K562 (cell line): Measurements from ENCODE around the gene CEACAM8. TPM values are rescaled to one million over a fixed set of nuclear protein-coding genes. Genes with fewer than 3 reads are reported as not detected.
A peak's percentile ranks its signal among the peaks of the same experiment; 100 is the strongest.

Experiments
- ATAC-seq: fragments of 200-7000 bp; cut with Tn5 transposase; 3 replicates; pipeline ENCODE4 v1.9.1; 2020; ENCODE audit warnings: moderate library complexity
- BruUV-seq: library from RNA; stranded (reverse); fragments of 400-500 nt; replicated peaks from 2 replicates; lab custom pipeline; 2021; lab: Mats Ljungman, UMichigan
- CTCF ChIA-PET: fragments of 300-600 bp; formaldehyde crosslinking; extraction: SDS; loops from one replicate; lab custom pipeline; 2021; ENCODE audit warnings: low intra/inter-chr PET ratio; lab: Yijun Ruan, JAX
- POLR2A ChIA-PET: fragments of 300-600, 350-650 bp; sonication (Branson Sonifier 250); formaldehyde crosslinking; extraction: SDS; loops from one replicate; lab custom pipeline; 2021; ENCODE audit warnings: antibody characterized with exemption, inconsistent platforms; lab: Yijun Ruan, JAX
- DNase-seq, 4 experiments: peaks; one replicate each; pipeline versions ENCODE4 v3.0.0 to v3.0.0-alpha.2; 2011 to 2018; ENCODE audit warnings: low spot score in 3 of 4, mixed read lengths in 3 of 4; ENCODE audit errors: extremely low read depth in 1 of 4
- FAIRE-seq: peaks from 2 replicates; lab custom pipeline; 2011; peaks lifted over from hg19 to GRCh38; lab: Jason Lieb, UNC
- H2AFZ ChIP-seq: 2 replicates; pipeline ENCODE4 v1.6.0; 2011; ENCODE audit warnings: low read depth, low read length, control low read depth, inconsistent platforms
- H3K27ac ChIP-seq: fragments of 200-600 bp; 3 replicates; pipeline ENCODE4 v1.8.0; 2011; ENCODE audit warnings: low read depth, mild to moderate bottlenecking, control low read depth, inconsistent platforms, low read length, moderate library complexity, mixed read lengths; ENCODE audit errors: extremely low read depth
- H3K27me3 ChIP-seq, 2 experiments: fragments of 300-600 bp in 1 of 2; 2 replicates in 1 of 2; 3 replicates in 1 of 2; pipeline versions ENCODE4 v1.6.0 to v1.8.0; 2011; ENCODE audit warnings: inconsistent platforms in 2 of 2, low read length in 2 of 2, mild to moderate bottlenecking in 1 of 2, mixed read lengths in 1 of 2, moderate library complexity in 1 of 2; ENCODE audit not compliant: control insufficient read depth in 2 of 2, insufficient read depth in 2 of 2
- H3K36me3 ChIP-seq: fragments of 300-600 bp; 3 replicates; pipeline ENCODE4 v1.8.0; 2011; ENCODE audit warnings: mild to moderate bottlenecking, low read length, inconsistent platforms; ENCODE audit not compliant: control insufficient read depth, insufficient read depth
- H3K4me1 ChIP-seq, 2 experiments: fragments of 200-600 bp in 1 of 2; replicated peaks in 1 of 2; 2 replicates in 1 of 2; 3 replicates in 1 of 2; pipeline versions ENCODE4 v1.5.1 to v1.8.0; 2011; ENCODE audit warnings: inconsistent platforms in 2 of 2, low read length in 2 of 2, mild to moderate bottlenecking in 1 of 2, mixed read lengths in 1 of 2, moderate library complexity in 1 of 2; ENCODE audit not compliant: control insufficient read depth in 2 of 2, insufficient read depth in 2 of 2
- H3K4me2 ChIP-seq: 2 replicates; pipeline ENCODE4 v1.6.1; 2011; ENCODE audit warnings: low read length, control low read depth, inconsistent platforms, mixed read lengths; ENCODE audit not compliant: insufficient read depth
- H3K4me3 ChIP-seq: fragments of 200-600 bp; sonication (generic), shearing (Covaris generic); 2 replicates; pipeline ENCODE4 v1.5.1; 2016; ENCODE audit warnings: control low read depth, inconsistent platforms
- H3K79me2 ChIP-seq: fragments of 200-600 bp; 3 replicates; pipeline ENCODE4 v1.8.0; 2011; ENCODE audit warnings: low read length, inconsistent platforms; ENCODE audit not compliant: control insufficient read depth, insufficient read depth
- H3K9ac ChIP-seq, 2 experiments: 2 replicates each; pipeline versions ENCODE4 v1.6.0 to v1.6.1; 2011; ENCODE audit warnings: low read depth in 2 of 2, low read length in 2 of 2, control low read depth in 1 of 2, inconsistent platforms in 1 of 2, mild to moderate bottlenecking in 1 of 2, mixed read lengths in 1 of 2; ENCODE audit not compliant: insufficient read depth in 1 of 2
- H3K9me1 ChIP-seq: one replicate; pipeline ENCODE4 v1.6.0; 2011; ENCODE audit warnings: inconsistent platforms, mild to moderate bottlenecking, low read length, moderate library complexity; ENCODE audit not compliant: control insufficient read depth, insufficient read depth
- H3K9me3 ChIP-seq: replicated peaks from 2 replicates; pipeline ENCODE4 v1.5.1; 2011; ENCODE audit warnings: low read depth, low read length, inconsistent platforms; ENCODE audit not compliant: control insufficient read depth, insufficient read depth
- H4K20me1 ChIP-seq: replicated peaks from 2 replicates; pipeline ENCODE4 v1.6.1; 2011; ENCODE audit warnings: low read length, inconsistent platforms, mixed read lengths; ENCODE audit not compliant: control insufficient read depth, insufficient read depth
- CTCF ChIP-seq, 3 experiments: IDR thresholded peaks in 2 of 3; conservative IDR thresholded peaks in 1 of 3; 2 replicates each; pipeline ENCODE4 v1.5.1; 2011 to 2012; ENCODE audit warnings: low read length in 3 of 3, mild to moderate bottlenecking in 3 of 3, control low read depth in 2 of 3, improper control_type of control experiment in 1 of 3, inconsistent platforms in 1 of 3, low read depth in 1 of 3, mixed read lengths in 1 of 3, moderate library complexity in 1 of 3; ENCODE audit not compliant: insufficient read depth in 2 of 3
- GABPA ChIP-seq: fragments of 200-800 bp; sonication (Bioruptor generic); conservative IDR thresholded peaks from 2 replicates; pipeline ENCODE4 v1.6.1; 2016; ENCODE audit warnings: low read depth, missing genetic modification characterization, missing compliant biosample characterization
- HDGF ChIP-seq: fragments of 450-650 bp; IDR thresholded peaks from 2 replicates; pipeline ENCODE4 v1.6.1; 2016
- MYC ChIP-seq, 2 experiments: fragments of 250-450 bp in 1 of 2; sonication (Bioruptor Pico) in 1 of 2; IDR thresholded peaks; 2 replicates each; pipeline versions ENCODE4 v1.5.1 to v1.6.1; 2012 to 2021; ENCODE audit warnings: low read depth in 2 of 2, borderline replicate concordance in 1 of 2, improper control_type of control experiment in 1 of 2, low read length in 1 of 2, mild to moderate bottlenecking in 1 of 2, moderate library complexity in 1 of 2
- PHF8 ChIP-seq: fragments of 200-600 bp; sonication (generic); IDR thresholded peaks from 2 replicates; pipeline ENCODE4 v1.6.1; 2012; ENCODE audit warnings: mixed run types, mild to moderate bottlenecking, inconsistent platforms, low read length, moderate library complexity, borderline replicate concordance
- PRMT5 ChIP-seq: sonication (generic); formaldehyde crosslinking; IDR thresholded peaks from 2 replicates; pipeline ENCODE4 v1.5.0; 2020; ENCODE audit warnings: missing genetic modification reagents
- ZNF263 ChIP-seq: sonication (generic); formaldehyde crosslinking; IDR thresholded peaks from 2 replicates; pipeline ENCODE4 v1.8.0; 2022; ENCODE audit warnings: mild to moderate bottlenecking, missing genetic modification reagents, borderline replicate concordance
- ZNF589 ChIP-seq: fragments of 200-800 bp; sonication (Bioruptor generic); IDR thresholded peaks from 2 replicates; pipeline ENCODE4 v1.6.1; 2016; ENCODE audit warnings: low read depth, missing genetic modification characterization, missing compliant biosample characterization
- WGBS: fragments of 100-300 bp; shearing (Covaris generic); methylation state at CpG from one replicate; pipeline ENCODE4 v1.1.6; 2016; ENCODE audit warnings: low coverage, mixed read lengths; ENCODE audit not compliant: insufficient coverage; ENCODE audit errors: missing lambda C conversion rate; 5-methylcytosine and 5-hydroxymethylcytosine counted together
- in situ Hi-C: fragments of 300-500 bp; cut with MboI; formaldehyde crosslinking; loops from 4 replicates; pipeline ENCODE4 v1.15.0; 2018; ENCODE audit warnings: inconsistent platforms, mixed read lengths
- intact Hi-C: fragments of 100-400 bp; cut with micrococcal nuclease; formaldehyde crosslinking; loops from 2 replicates; pipeline ENCODE4 v1.14.2; 2022
- polyA plus RNA-seq, 8 experiments: library from polyadenylated mRNA; depleted of rRNA in 4 of 8; stranded (reverse) in 5 of 8; unstranded in 3 of 8; fragments of >200 nt; fragmentation: Nextera tagmentation in 2 of 8; fragmentation: Illumina TruSeq in 1 of 8; extraction: Ambion mirVana in 2 of 8; extraction: Trizol in 1 of 8; gene quantifications; 2 replicates each; pipeline versions ENCODE4 v1.2.1 to v1.2.3, GENCODE V29; 2011 to 2014; ENCODE audit warnings: inconsistent platforms in 1 of 8, missing spikeins in 1 of 8
- total RNA-seq, 7 experiments: library from RNA; depleted of rRNA in 6 of 7; stranded (reverse); fragments of >200 nt in 6 of 7; fragmentation: Illumina TruSeq in 2 of 7; extraction: Trizol in 2 of 7; gene quantifications; 2 replicates each; pipeline versions ENCODE4 v1.2.1 to v1.2.3, GENCODE V29; 2011 to 2021; ENCODE audit warnings: low replicate concordance in 1 of 7

Gene CEACAM8
- total and polyA plus RNA-seq, 9 of the 15 experiments (the other 6 are each of a cell fraction or from before 2014, with no cell fraction given), result not detected

GRCh38 chr19:42561512-42561911 is 33.2 kb downstream of the CEACAM8 start:
- no peaks in the 10 kb centered on the region for H3K36me3 ChIP-seq
- intact Hi-C loops (no loop called here), in situ Hi-C loops (no loop called here)
- no TSS peak for BruUV-seq
- H3K9ac ChIP-seq, result no peak overlapping the region
- no peak for DNase-seq
- no peaks in the 10 kb centered on the region for H3K9me1 ChIP-seq
- H4K20me1 ChIP-seq, result no peaks in the 10 kb centered on the region
- no peak overlapping the region for H3K4me2 ChIP-seq
- no peaks in the 10 kb centered on the region for H3K79me2 ChIP-seq
- TF ChIP-seq MYC (IDR thresholded peaks at IDR 0.05; ENCODE audit: low read depth, low read length) (no peak), MYC (CRISPR knock-in tag; IDR thresholded peaks at IDR 0.05; ENCODE audit: borderline replicate concordance, low read depth) (no peak), ZNF263 (CRISPR knock-in tag) (peak; percentile 81), PHF8 (no peak), ZNF589 (CRISPR knock-in tag) (no peak), PRMT5 (CRISPR knock-in tag) (no peak), CTCF (IDR thresholded peaks at IDR 0.05 in 2 of 3, conservative IDR thresholded peaks at IDR 0.05 in 1 of 3; ENCODE audit: insufficient read depth in 2 of 3, low read depth in 1 of 3, low read length in 3 of 3) (0 out of 6 replicates have a peak, but pooled peaks of 2 of the 3 experiments have one; percentile 3 to 22), GABPA (tag) (no peak), HDGF (no peak)
- TF ChIP-seq, all 486 proteins: peak for 2
- FAIRE-seq (no peak), ATAC-seq (0 out of 3 replicates have a peak, but pooled peaks have one; percentile 37)
- H3K27me3 ChIP-seq, result no peaks in the 10 kb centered on the region; a peak in 1 of 5 replicates
- no peak overlapping the region for H3K27ac ChIP-seq
- H3K9me3 ChIP-seq, result no peaks in the 10 kb centered on the region
- ChIA-PET POLR2A (no interaction called here), CTCF (no interaction called here)
- H3K4me1 ChIP-seq, result no peaks in the 10 kb centered on the region
- 0% methylated on average over 1 of the region's 2 CpGs for WGBS
- H3K4me3 ChIP-seq, result no peak overlapping the region
- no peak overlapping the region for H2AFZ ChIP-seq
